Measurements from ENCODE around the gene DEFB119. TPM values are rescaled to one million over a fixed set of nuclear protein-coding genes. Genes with fewer than 3 reads are reported as not detected.

The DEFB119 gene
- total and polyA plus RNA-seq, 11 donors = not detected

- Histone ChIP-seq H3K4me1 (no peaks in the 10 kb centered on the region), H3K36me3 (no peaks in the 10 kb centered on the region), H3K4me3 (no peak overlapping the region), H3K9me3 (no peaks in the 10 kb centered on the region), H3K27ac (no peak overlapping the region), H3K27me3 (peaks cover 0 to 5% (median 0%) of the 10 kb centered on the region in 9 donors)
- no peak for DNase-seq
- TF ChIP-seq CTCF (IDR thresholded peaks at IDR 0.05) (no peak), POLR2A (IDR thresholded peaks at IDR 0.05) (no peak)
- intact Hi-C loops (cut with DNase I) = no loop called here
- no peak for ATAC-seq
These were observed 48.9 kb downstream of the DEFB119 start for GRCh38 chr20:31341470-31341869.

GRCh38 chr20:31330893-31331292, 59.5 kb downstream of the DEFB119 start:
- TF ChIP-seq CTCF (IDR thresholded peaks at IDR 0.05) (no peak), POLR2A (IDR thresholded peaks at IDR 0.05) (no peak)
- Histone ChIP-seq H3K9me3 (peaks cover 0 to 17% (median 0%) of the 10 kb centered on the region in 12 donors), H3K4me3 (no peak overlapping the region), H3K4me1 (no peaks in the 10 kb centered on the region), H3K36me3 (no peaks in the 10 kb centered on the region), H3K27ac (no peak overlapping the region), H3K27me3 (no peaks in the 10 kb centered on the region)
- intact Hi-C loops (cut with DNase I) = no loop called here
- no peak for ATAC-seq
- DNase-seq = no peak

Other genes with a start within 250 kb of the DEFB119 start
- not detected for gene DEFB115, start 132.9 kb downstream of the DEFB119 start, total RNA-seq
- gene DEFB115, start 132.9 kb downstream of the DEFB119 start, polyA plus RNA-seq = not detected
- gene DEFB116, start 82.0 kb downstream of the DEFB119 start, total RNA-seq = not detected
- not detected for gene DEFB116, start 82.0 kb downstream of the DEFB119 start, polyA plus RNA-seq
- gene DEFB118, start 22.0 kb downstream of the DEFB119 start, total RNA-seq = not detected
- gene DEFB118, start 22.0 kb downstream of the DEFB119 start, polyA plus RNA-seq = not detected
- not detected for gene DEFB121, start 15.6 kb upstream of the DEFB119 start, total RNA-seq
- not detected for gene DEFB121, start 15.6 kb upstream of the DEFB119 start, polyA plus RNA-seq
- gene DEFB123, start 50.0 kb upstream of the DEFB119 start, total RNA-seq = not detected
- not detected for gene DEFB123, start 50.0 kb upstream of the DEFB119 start, polyA plus RNA-seq
- not detected for gene DEFB124, start 84.5 kb upstream of the DEFB119 start, total RNA-seq
- gene DEFB124, start 84.5 kb upstream of the DEFB119 start, polyA plus RNA-seq = under 1 TPM in 1 of 2 donors, not detected in 1; 0.76 TPM
- gene REM1, start 84.7 kb upstream of the DEFB119 start, total RNA-seq = 1 to 10 TPM in 8 of 9 donors, under 1 TPM in 1; 0.44 to 5.3 (median 1.5) TPM
- 1 to 10 TPM; 2.6 to 3.2 TPM for gene REM1, start 84.7 kb upstream of the DEFB119 start, polyA plus RNA-seq
- gene HM13, start 123.9 kb upstream of the DEFB119 start, total RNA-seq = 100 to 1,000 TPM in 1 of 9 donors, 10 to 100 TPM in 8; 22.3 to 110 (median 39.8) TPM
- gene HM13, start 123.9 kb upstream of the DEFB119 start, polyA plus RNA-seq = 100 to 1,000 TPM in 1 of 2 donors, 10 to 100 TPM in 1; 41.0 to 119 TPM
- gene ID1, start 214.7 kb upstream of the DEFB119 start, total RNA-seq = 100 to 1,000 TPM in 6 of 9 donors, 10 to 100 TPM in 3; 72.4 to 619 (median 112) TPM
- 100 to 1,000 TPM; 140 to 327 TPM for gene ID1, start 214.7 kb upstream of the DEFB119 start, polyA plus RNA-seq
- 10 to 100 TPM in 5 of 9 donors, 1 to 10 TPM in 4; 5.7 to 29.4 (median 10.6) TPM for gene COX4I2, start 247.3 kb upstream of the DEFB119 start, total RNA-seq
- gene COX4I2, start 247.3 kb upstream of the DEFB119 start, polyA plus RNA-seq = 10 to 100 TPM; 13.6 to 42.8 TPM

Data from heart left ventricle (tissue), 16 donors.